Measurements from ENCODE around the gene LYST. TPM values are rescaled to one million over a fixed set of nuclear protein-coding genes. Genes with fewer than 3 reads are reported as not detected.

Gene LYST
- total and polyA plus RNA-seq, 4 experiments from 2014 or later = 4.2 to 35.2 (median 21.0) TPM

GRCh38 chr1:235617808-235618207 lies 248.9 kb downstream of the LYST start:
- POLR2A ChIA-PET (ENCODE audit: partially characterized antibody) = no interaction called here
- Histone ChIP-seq H3K4me3 (ENCODE audit: low read length in 2 of 2) (no peak overlapping the region), H3K36me3 (ENCODE audit: insufficient read depth, low read length) (no peaks in the 10 kb centered on the region), H3K9me3 (ENCODE audit: control insufficient read depth in 1 of 2, low read length in 2 of 2) (no peaks in the 10 kb centered on the region), H3K27me3 (ENCODE audit: insufficient read depth, low read length) (no peaks in the 10 kb centered on the region), H3K4me1 (ENCODE audit: insufficient read depth, low read length) (no peaks in the 10 kb centered on the region), H3K27ac (ENCODE audit: low read depth, low read length) (no peak overlapping the region)
- Mint-ChIP-seq H3K4me3 (no peak overlapping the region), H3K27ac (no peak overlapping the region), H3K4me1 (no peaks in the 10 kb centered on the region), H3K27me3 (peaks cover 0 to 4% of the 10 kb centered on the region in 2 donors), H3K9me3 (no peaks in the 10 kb centered on the region), H3K36me3 (no peaks in the 10 kb centered on the region)
- CTCF ChIA-PET (ENCODE audit: partially characterized antibody) = no interaction called here
- intact Hi-C loops (cut with micrococcal nuclease) = no loop called here
- DNase-seq = no peak

GRCh38 chr1:235617140-235617539 lies 249.6 kb downstream of the LYST start:
- POLR2A ChIA-PET (ENCODE audit: partially characterized antibody) = no interaction called here

GRCh38 chr1:235614442-235614954 lies 252.2 kb downstream of the LYST start:
- Mint-ChIP-seq H3K27me3 (no peaks in the 10 kb centered on the region), H3K4me3 (no peak overlapping the region), H3K36me3 (no peaks in the 10 kb centered on the region), H3K27ac (no peak overlapping the region), H3K4me1 (no peaks in the 10 kb centered on the region), H3K9me3 (no peaks in the 10 kb centered on the region)
- Histone ChIP-seq H3K36me3 (ENCODE audit: insufficient read depth, low read length) (no peaks in the 10 kb centered on the region), H3K4me3 (ENCODE audit: low read length in 2 of 2) (no peak overlapping the region), H3K27me3 (ENCODE audit: insufficient read depth, low read length) (no peaks in the 10 kb centered on the region), H3K4me1 (ENCODE audit: insufficient read depth, low read length) (no peaks in the 10 kb centered on the region), H3K9me3 (ENCODE audit: control insufficient read depth in 1 of 2, low read length in 2 of 2) (no peaks in the 10 kb centered on the region), H3K27ac (ENCODE audit: low read depth, low read length) (no peak overlapping the region)
- ChIA-PET CTCF (ENCODE audit: partially characterized antibody) (interaction anchor here (0.7 to 2.3 kb wide), 2 partner anchors 14 to 525 kb away, joined by 3 to 9 read pairs; no protein-coding TSS in a partner anchor), POLR2A (ENCODE audit: partially characterized antibody) (no interaction called here)
- DNase-seq = no peak
- intact Hi-C loops (cut with micrococcal nuclease) = no loop called here

More at GRCh38 chr1:235617140-235617539, 249.6 kb downstream of the LYST start:
- H3K4me3 ChIP-seq (ENCODE audit: low read length in 2 of 2) = no peak overlapping the region
- no peaks in the 10 kb centered on the region for H3K4me1 ChIP-seq (ENCODE audit: insufficient read depth, low read length)
- H3K4me3 Mint-ChIP-seq = no peak overlapping the region
- H3K27me3 ChIP-seq (ENCODE audit: insufficient read depth, low read length) = no peaks in the 10 kb centered on the region
- intact Hi-C loops (cut with micrococcal nuclease) = no loop called here
- no peak overlapping the region for H3K27ac Mint-ChIP-seq
- peaks cover 0 to 3% of the 10 kb centered on the region in 2 donors for H3K27me3 Mint-ChIP-seq
- no peaks in the 10 kb centered on the region for H3K9me3 ChIP-seq (ENCODE audit: control insufficient read depth in 1 of 2, low read length in 2 of 2)
- H3K36me3 ChIP-seq (ENCODE audit: insufficient read depth, low read length) = no peaks in the 10 kb centered on the region
- H3K36me3 Mint-ChIP-seq = no peaks in the 10 kb centered on the region
- CTCF ChIA-PET (ENCODE audit: partially characterized antibody) = no interaction called here
- H3K4me1 Mint-ChIP-seq = no peaks in the 10 kb centered on the region
- H3K27ac ChIP-seq (ENCODE audit: low read depth, low read length) = no peak overlapping the region
- H3K9me3 Mint-ChIP-seq = no peaks in the 10 kb centered on the region
- no peak for DNase-seq

GRCh38 chr1:235613602-235614001 lies 253.1 kb downstream of the LYST start:
- H3K36me3 ChIP-seq (ENCODE audit: insufficient read depth, low read length) = no peaks in the 10 kb centered on the region
- Mint-ChIP-seq H3K27ac (no peak overlapping the region), H3K4me1 (no peaks in the 10 kb centered on the region), H3K4me3 (no peak overlapping the region), H3K36me3 (no peaks in the 10 kb centered on the region), H3K27me3 (no peaks in the 10 kb centered on the region), H3K9me3 (no peaks in the 10 kb centered on the region)
- CTCF ChIA-PET (ENCODE audit: partially characterized antibody) = interaction anchor here (2.3 kb wide), 1 partner anchor 13 kb away, joined by 9 read pairs; no protein-coding TSS in a partner anchor
- H3K9me3 ChIP-seq (ENCODE audit: control insufficient read depth in 1 of 2, low read length in 2 of 2) = no peaks in the 10 kb centered on the region
- H3K27ac ChIP-seq (ENCODE audit: low read depth, low read length) = no peak overlapping the region
- POLR2A ChIA-PET (ENCODE audit: partially characterized antibody) = no interaction called here
- H3K4me3 ChIP-seq (ENCODE audit: low read length in 2 of 2) = no peak overlapping the region
- no peak for DNase-seq
- H3K27me3 ChIP-seq (ENCODE audit: insufficient read depth, low read length) = no peaks in the 10 kb centered on the region
- intact Hi-C loops (cut with micrococcal nuclease) = no loop called here
- H3K4me1 ChIP-seq (ENCODE audit: insufficient read depth, low read length) = no peaks in the 10 kb centered on the region

GRCh38 chr1:235612761-235613160 lies 253.9 kb downstream of the LYST start:
- no peak for DNase-seq
- Histone ChIP-seq H3K9me3 (ENCODE audit: control insufficient read depth in 1 of 2, low read length in 2 of 2) (no peaks in the 10 kb centered on the region), H3K4me1 (ENCODE audit: insufficient read depth, low read length) (no peaks in the 10 kb centered on the region), H3K36me3 (ENCODE audit: insufficient read depth, low read length) (no peaks in the 10 kb centered on the region), H3K27ac (ENCODE audit: low read depth, low read length) (no peak overlapping the region), H3K27me3 (ENCODE audit: insufficient read depth, low read length) (no peaks in the 10 kb centered on the region), H3K4me3 (ENCODE audit: low read length in 2 of 2) (no peak overlapping the region)
- no peaks in the 10 kb centered on the region for H3K4me1 Mint-ChIP-seq
- H3K4me3 Mint-ChIP-seq = no peak overlapping the region
- H3K9me3 Mint-ChIP-seq = no peaks in the 10 kb centered on the region
- no peaks in the 10 kb centered on the region for H3K36me3 Mint-ChIP-seq
- intact Hi-C loops (cut with micrococcal nuclease) = no loop called here
- CTCF ChIA-PET (ENCODE audit: partially characterized antibody) = interaction anchor here (2.3 kb wide), 1 partner anchor 12 kb away, joined by 9 read pairs; no protein-coding TSS in a partner anchor
- POLR2A ChIA-PET (ENCODE audit: partially characterized antibody) = no interaction called here
- no peak overlapping the region for H3K27ac Mint-ChIP-seq
- no peaks in the 10 kb centered on the region for H3K27me3 Mint-ChIP-seq

Small RNAs within 50 kb of the gene (microRNA-seq; reads per million reads assigned to microRNA genes)
- 2.6 reads per million, percentile 7 among the genes with 10 or more reads in this experiment for gene MIR1537 (ENCODE audit: borderline microRNAs expressed, borderline number of aligned reads, borderline replicate concordance)

Other genes with a start within 250 kb of the LYST start
- gene GNG4, start 217.1 kb downstream of the LYST start, total RNA-seq = under 1 TPM in 1 of 2 experiments, not detected in 1; 0.19 TPM
- not detected for gene GNG4, start 217.1 kb downstream of the LYST start, polyA plus RNA-seq
- gene NID1, start 198.2 kb upstream of the LYST start, total RNA-seq = under 1 TPM; 0.08 to 0.17 TPM
- gene NID1, start 198.2 kb upstream of the LYST start, polyA plus RNA-seq = not detected

Data from CD4-positive, alpha-beta memory T cell (primary cell).